ENCODE measurements around the gene STMP1. TPM values are rescaled to one million over a fixed set of nuclear protein-coding genes. Genes with fewer than 3 reads are reported as not detected.

Gene STMP1
- total and polyA plus RNA-seq, 2 of the 8 experiments (the other 6 are each of a cell fraction or from before 2014, with no cell fraction given), result 22.7 to 36.7 TPM

DNA sequence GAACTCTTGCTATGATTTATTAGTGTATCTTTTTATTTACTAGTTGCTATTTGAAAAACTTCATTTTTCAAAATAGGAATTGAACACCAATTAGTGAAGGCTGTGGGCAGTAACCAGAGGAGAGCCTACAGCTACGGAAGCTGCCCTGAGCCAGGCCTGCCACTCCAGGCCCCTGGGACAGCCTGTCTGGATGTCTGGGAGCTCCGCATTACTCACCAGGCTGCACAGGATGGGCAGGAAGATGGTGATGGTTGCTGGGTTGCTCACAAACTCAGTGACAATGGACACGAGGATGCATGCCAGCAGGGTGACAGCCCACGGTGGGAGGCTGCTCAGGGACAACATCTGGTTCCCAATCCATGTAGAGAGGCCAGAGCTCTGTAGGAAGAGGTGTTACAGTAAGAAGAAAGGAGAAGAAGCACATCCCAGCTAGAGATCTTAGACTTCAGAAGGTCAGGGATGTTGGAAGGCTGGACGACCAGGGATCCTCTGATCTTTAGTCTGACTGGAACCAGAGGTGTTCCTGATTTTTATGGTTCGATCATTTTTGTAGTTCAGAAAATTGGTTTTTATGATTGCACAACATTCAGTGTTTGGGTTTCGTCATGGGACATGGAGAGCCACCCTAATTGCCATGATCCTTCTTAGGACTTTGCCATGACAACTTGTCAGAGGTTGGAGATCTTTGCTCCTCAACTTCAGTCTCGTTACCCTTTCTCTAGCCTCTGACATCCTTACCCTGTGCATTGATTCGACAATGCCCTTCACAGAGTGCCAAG, 23.2 kb downstream of the STMP1 start (continued):
- TF ChIP-seq, protein P1, sequence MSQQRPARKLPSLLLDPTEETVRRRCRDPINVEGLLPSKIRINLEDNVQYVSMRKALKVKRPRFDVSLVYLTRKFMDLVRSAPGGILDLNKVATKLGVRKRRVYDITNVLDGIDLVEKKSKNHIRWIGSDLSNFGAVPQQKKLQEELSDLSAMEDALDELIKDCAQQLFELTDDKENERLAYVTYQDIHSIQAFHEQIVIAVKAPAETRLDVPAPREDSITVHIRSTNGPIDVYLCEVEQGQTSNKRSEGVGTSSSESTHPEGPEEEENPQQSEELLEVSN (IDR thresholded peaks at IDR 0.05), result no peak
- TF ChIP-seq KDM1A (IDR thresholded peaks at IDR 0.05; ENCODE audit: borderline replicate concordance, low read length) (no peak), TAF1 (IDR thresholded peaks at IDR 0.05; ENCODE audit: low read depth, low read length) (no peak)

Measured in H1 (cell line).